GM19043 (cell line): ENCODE results near the gene NLGN3.

Experiments
- ATAC-seq: cut with Tn5 transposase; IDR thresholded peaks from one replicate; pipeline ENCODE4 v1.9.1; 2021; ENCODE audit warnings: low read depth; ENCODE audit not compliant: unreplicated experiment

Gene NLGN3

GRCh38 chrX:71118032-71118984 is 26.3 kb upstream of the NLGN3 start, which contains the start of gene MED12:
Gene MED12 (plus strand): TSS chrX:71118596. CDS start chrX:71118755, 159 bp downstream.
- ATAC-seq: peak; percentile 91

- no peak for ATAC-seq
These were observed 25.6 kb upstream of the NLGN3 start for GRCh38 chrX:71118985-71119535.

GRCh38 chrX:71128166-71128833 is 16.3 kb upstream of the NLGN3 start:
- ATAC-seq: no peak

- peak; percentile 72 for ATAC-seq
These were observed 15.5 kb upstream of the NLGN3 start for GRCh38 chrX:71128915-71129765.

- no peak for ATAC-seq
These were observed 13.1 kb upstream of the NLGN3 start for GRCh38 chrX:71131510-71131909.

- no peak for ATAC-seq
These were observed 4.2 kb upstream of the NLGN3 start for GRCh38 chrX:71140440-71140839.

GRCh38 chrX:71143508-71143907 is 1.1 kb upstream of the NLGN3 start:
- no peak for ATAC-seq

GRCh38 chrX:71147496-71148277 is 3.0 kb downstream of the NLGN3 start:
- ATAC-seq: no peak

GRCh38 chrX:71148278-71148663 is 3.6 kb downstream of the NLGN3 start:
- ATAC-seq: no peak

- no peak for ATAC-seq
These were observed 6.7 kb downstream of the NLGN3 start for GRCh38 chrX:71151366-71151765.

GRCh38 chrX:71154196-71154595 is 9.6 kb downstream of the NLGN3 start:
- ATAC-seq: no peak

- ATAC-seq: no peak
These were observed 10.0 kb downstream of the NLGN3 start for GRCh38 chrX:71154641-71155040.

- no peak for ATAC-seq
These were observed 14.0 kb downstream of the NLGN3 start for GRCh38 chrX:71158603-71159002.

GRCh38 chrX:71159335-71159734 is 14.7 kb downstream of the NLGN3 start:
- no peak for ATAC-seq

GRCh38 chrX:71160475-71160874 is 15.8 kb downstream of the NLGN3 start:
- ATAC-seq: no peak

- ATAC-seq: no peak
These were observed 18.3 kb downstream of the NLGN3 start for GRCh38 chrX:71162981-71163380.

GRCh38 chrX:71164071-71164470 is 19.4 kb downstream of the NLGN3 start:
- no peak for ATAC-seq

GRCh38 chrX:71166461-71166860 is 21.8 kb downstream of the NLGN3 start:
- ATAC-seq: no peak

GRCh38 chrX:71167031-71167781 is 22.6 kb downstream of the NLGN3 start:
- no peak for ATAC-seq
